DND-41 (cell line): ENCODE measurements around the gene STAT5B.

ENCODE experiments used
- ATAC-seq: fragments of 200-7000 bp; cut with Tn5 transposase; 3 replicates; pipeline ENCODE4 v1.9.1; 2021; ENCODE audit warnings: low read depth; ENCODE audit not compliant: insufficient read depth
- DNase-seq: peaks from one replicate; pipeline ENCODE4 v3.0.0-alpha.2; 2020
- H2AFZ ChIP-seq: 2 replicates; pipeline ENCODE4 v1.6.0; 2012; ENCODE audit warnings: low read depth, low read length
- H3K27ac ChIP-seq: 2 replicates; pipeline ENCODE4 v1.5.1; 2012; ENCODE audit warnings: low read length, inconsistent platforms
- H3K27me3 ChIP-seq: fragments of 200-600 bp; sonication (generic); 2 replicates; pipeline ENCODE4 v1.6.0; 2012; ENCODE audit warnings: low read length, mild to moderate bottlenecking, inconsistent platforms; ENCODE audit not compliant: insufficient read depth, poor library complexity
- H3K36me3 ChIP-seq: 2 replicates; pipeline ENCODE4 v1.5.1; 2012; ENCODE audit warnings: low read length, inconsistent platforms; ENCODE audit not compliant: insufficient read depth
- H3K4me1 ChIP-seq: 2 replicates; pipeline ENCODE4 v1.5.1; 2012; ENCODE audit warnings: mild to moderate bottlenecking, low read length; ENCODE audit not compliant: insufficient read depth
- H3K4me2 ChIP-seq: 2 replicates; pipeline ENCODE4 v1.6.0; 2012; ENCODE audit warnings: mild to moderate bottlenecking, moderate library complexity, low read length, inconsistent platforms; ENCODE audit not compliant: insufficient read depth
- H3K4me3 ChIP-seq, 2 experiments: fragments of 200-600 bp in 1 of 2; shearing (Covaris generic) in 1 of 2; 2 replicates each; pipeline ENCODE4 v1.5.1; 2012 to 2016; ENCODE audit warnings: inconsistent platforms in 2 of 2, low read length in 2 of 2, mild to moderate bottlenecking in 2 of 2, low read depth in 1 of 2, moderate library complexity in 1 of 2
- H3K79me2 ChIP-seq: 2 replicates; pipeline ENCODE4 v1.6.0; 2012; ENCODE audit warnings: low read length, inconsistent platforms; ENCODE audit not compliant: insufficient read depth
- H3K9ac ChIP-seq: 2 replicates; pipeline ENCODE4 v1.6.0; 2012; ENCODE audit warnings: low read depth, mild to moderate bottlenecking, inconsistent platforms, low read length, moderate library complexity
- H3K9me3 ChIP-seq: 2 replicates; pipeline ENCODE4 v1.5.1; 2012; ENCODE audit warnings: low read length, moderate library complexity, mild to moderate bottlenecking, inconsistent platforms; ENCODE audit not compliant: insufficient read depth, severe bottlenecking
- H4K20me1 ChIP-seq: 2 replicates; pipeline ENCODE4 v1.6.0; 2012; ENCODE audit warnings: low read length; ENCODE audit not compliant: insufficient read depth
- CTCF ChIP-seq: IDR thresholded peaks from 2 replicates; pipeline ENCODE4 v1.5.1; 2012; ENCODE audit warnings: borderline replicate concordance, low read length, moderate library complexity, mild to moderate bottlenecking; ENCODE audit not compliant: poor library complexity, severe bottlenecking; ENCODE audit errors: extremely low read depth
- EZH2 ChIP-seq: IDR thresholded peaks from 3 replicates; pipeline ENCODE4 v1.6.1; 2012; ENCODE audit warnings: borderline replicate concordance, low read depth, mild to moderate bottlenecking, moderate library complexity, low read length, inconsistent platforms; ENCODE audit not compliant: severe bottlenecking

The STAT5B gene

GRCh38 chr17:42199416-42200011, 76.7 kb downstream of the STAT5B start:
- no peak overlapping the region for H3K27ac ChIP-seq
- ATAC-seq = no peak

GRCh38 chr17:42198897-42199296, 77.3 kb downstream of the STAT5B start:
- Histone ChIP-seq H3K4me2 (no peak overlapping the region), H3K27me3 (no peaks in the 10 kb centered on the region), H4K20me1 (no peaks in the 10 kb centered on the region), H3K4me1 (peaks cover 11% of the 10 kb centered on the region), H3K9me3 (no peaks in the 10 kb centered on the region), H2AFZ (no peak overlapping the region), H3K27ac (no peak overlapping the region), H3K79me2 (peaks cover 4% of the 10 kb centered on the region; the same call in 1 of the 2 replicates), H3K4me3 (no peak overlapping the region), H3K36me3 (peaks cover 30% of the 10 kb centered on the region), H3K9ac (no peak overlapping the region)
- no peak for DNase-seq
- TF ChIP-seq CTCF (no peak), EZH2 (no peak)
- no peak for ATAC-seq

More at GRCh38 chr17:42199416-42200011, 76.7 kb downstream of the STAT5B start:
- Histone ChIP-seq H3K27me3 (no peaks in the 10 kb centered on the region), H2AFZ (no peak overlapping the region), H3K9ac (no peak overlapping the region), H3K4me2 (no peak overlapping the region), H3K36me3 (peaks cover 35% of the 10 kb centered on the region), H4K20me1 (no peaks in the 10 kb centered on the region), H3K9me3 (no peaks in the 10 kb centered on the region), H3K4me1 (peaks cover 6% of the 10 kb centered on the region), H3K4me3 (no peak overlapping the region), H3K79me2 (no peaks in the 10 kb centered on the region)
- DNase-seq = no peak
- TF ChIP-seq CTCF = no peak
- no peak for TF ChIP-seq EZH2

DNA sequence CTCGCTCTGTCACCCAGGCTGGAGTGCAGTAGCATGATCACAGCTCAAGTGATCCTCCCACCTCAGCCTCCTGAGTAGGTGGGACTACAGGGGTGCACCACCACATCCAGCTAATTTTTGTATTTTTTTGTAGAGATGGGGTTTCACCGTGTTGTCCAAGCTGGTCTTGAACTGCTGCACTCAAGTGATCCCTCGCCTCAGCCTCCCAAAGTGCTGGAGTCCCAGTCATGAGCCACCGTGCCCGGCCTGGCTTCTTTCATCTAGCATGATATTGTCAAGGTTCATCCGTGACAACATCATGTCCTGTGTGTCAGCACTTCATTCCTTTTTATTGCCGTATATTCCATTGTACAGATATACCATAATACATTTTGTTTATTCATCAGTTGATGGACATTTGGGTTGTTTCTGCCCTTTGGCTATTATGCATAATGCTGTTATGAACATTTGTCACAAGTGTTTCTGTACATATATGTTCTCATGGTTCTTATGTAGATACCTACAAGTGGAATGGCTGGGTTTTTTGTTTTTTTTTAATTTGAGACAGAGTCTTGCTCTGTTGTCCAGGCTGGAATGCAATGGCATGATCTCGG, 78.5 kb downstream of the STAT5B start:
- Histone ChIP-seq H3K36me3 (peaks cover 27% of the 10 kb centered on the region), H3K4me1 (peaks cover 23% of the 10 kb centered on the region), H3K79me2 (peaks cover 7% of the 10 kb centered on the region; the same call in 1 of the 2 replicates), H3K9me3 (no peaks in the 10 kb centered on the region), H3K27ac (no peak overlapping the region), H2AFZ (no peak overlapping the region), H3K27me3 (no peaks in the 10 kb centered on the region), H3K9ac (no peak overlapping the region), H3K4me2 (no peak overlapping the region), H4K20me1 (no peaks in the 10 kb centered on the region), H3K4me3 (no peak overlapping the region)
- ATAC-seq (no peak), DNase-seq (no peak)
- TF ChIP-seq CTCF = no peak
